ENCODE measurements around the gene AMMECR1.

The AMMECR1 gene

GRCh38 chrX:110145854-110146253, 172.0 kb downstream of the AMMECR1 start:
- H3K27ac ChIP-seq, result no peak overlapping the region
- ChIA-PET CTCF (interaction anchor here (0.6 to 2.1 kb wide), 9 partner anchors 35 to 235 kb away, joined by 3 to 13 read pairs (median 3); no protein-coding TSS in a partner anchor), POLR2A (ENCODE audit: low non-redundant PET) (no interaction called here)
- peak; percentile 38 for TF ChIP-seq CTCF (conservative IDR thresholded peaks at IDR 0.05; ENCODE audit: low read depth)
- no peak for DNase-seq (ENCODE audit: low spot score)

DNA sequence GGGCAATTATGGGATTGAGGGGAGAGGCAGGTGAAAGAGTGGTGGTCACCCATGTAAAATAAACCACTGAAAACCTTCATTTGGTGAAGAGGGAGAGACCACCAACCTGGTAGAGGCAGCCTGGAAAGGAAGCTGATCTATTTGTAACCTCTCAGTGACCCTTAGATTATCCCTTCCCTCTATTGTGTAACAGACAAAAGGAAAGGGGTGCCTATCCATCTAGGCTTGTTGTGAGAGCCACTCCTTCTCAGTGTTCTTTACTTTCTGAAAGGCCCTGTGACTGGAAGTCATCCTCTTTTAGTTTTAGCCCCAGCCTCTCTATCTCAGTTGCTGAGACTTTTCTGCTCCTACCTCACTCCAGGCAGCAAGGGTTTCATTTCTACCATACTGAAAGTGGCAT, 172.6 kb downstream of the AMMECR1 start:
- POLR2A ChIA-PET (ENCODE audit: low non-redundant PET), result no interaction called here
- H3K27ac ChIP-seq, result no peak overlapping the region
- CTCF ChIA-PET, result no interaction called here
- no peak for TF ChIP-seq CTCF (conservative IDR thresholded peaks at IDR 0.05; ENCODE audit: low read depth)
- no peak for DNase-seq (ENCODE audit: low spot score)

Measured in RWPE1 (cell line).